ENCODE measurements around the gene RIMS4. TPM values are rescaled to one million over a fixed set of nuclear protein-coding genes. Genes with fewer than 3 reads are reported as not detected.

RIMS4 gene
- total and polyA plus RNA-seq, 2 of the 13 experiments (the other 11 are each of a cell fraction or from before 2014, with no cell fraction given): 0.01 to 0.07 TPM

- TF ChIP-seq TFE3 (CRISPR knock-in tag; IDR thresholded peaks at IDR 0.05) (no peak), ELF3 (CRISPR knock-in tag; IDR thresholded peaks at IDR 0.05) (no peak), FOXA1 (IDR thresholded peaks at IDR 0.05) (no peak), FOXA1 (CRISPR knock-in tag; IDR thresholded peaks at IDR 0.05) (no peak), ZNF335 (CRISPR knock-in tag; IDR thresholded peaks at IDR 0.05) (no peak), ZSCAN31 (CRISPR knock-in tag; IDR thresholded peaks at IDR 0.05; ENCODE audit: low read depth) (no peak), ZMYM3 (CRISPR knock-in tag; IDR thresholded peaks at IDR 0.05) (no peak), CCAR2 (optimal IDR thresholded peaks at IDR 0.05; ENCODE audit: low read depth, low read length) (no peak), ZNF333 (CRISPR knock-in tag; IDR thresholded peaks at IDR 0.05; ENCODE audit: borderline replicate concordance) (no peak), CREB1 (IDR thresholded peaks at IDR 0.05) (no peak), CREB1 (CRISPR knock-in tag; IDR thresholded peaks at IDR 0.05) (no peak), ZNF776 (CRISPR knock-in tag; IDR thresholded peaks at IDR 0.05) (no peak), ZNF235 (CRISPR knock-in tag; IDR thresholded peaks at IDR 0.05; ENCODE audit: borderline replicate concordance) (no peak), CREBL2 (CRISPR knock-in tag; IDR thresholded peaks at IDR 0.05; ENCODE audit: borderline replicate concordance) (no peak), U2AF1 (optimal IDR thresholded peaks at IDR 0.05; ENCODE audit: low read depth, low read length) (no peak), ZNF570 (CRISPR knock-in tag; IDR thresholded peaks at IDR 0.05; ENCODE audit: borderline replicate concordance) (no peak), POLR2AphosphoS2 (IDR thresholded peaks at IDR 0.05; ENCODE audit: low read depth, low read length) (no peak), ZNF839 (CRISPR knock-in tag; IDR thresholded peaks at IDR 0.05; ENCODE audit: borderline replicate concordance) (no peak), IKZF4 (CRISPR knock-in tag; IDR thresholded peaks at IDR 0.05; ENCODE audit: borderline replicate concordance, low read depth, not compliant biosample characterization) (no peak), CHD2 (IDR thresholded peaks at IDR 0.05; ENCODE audit: low read depth, low read length) (no peak)
- TF ChIP-seq, protein P1, sequence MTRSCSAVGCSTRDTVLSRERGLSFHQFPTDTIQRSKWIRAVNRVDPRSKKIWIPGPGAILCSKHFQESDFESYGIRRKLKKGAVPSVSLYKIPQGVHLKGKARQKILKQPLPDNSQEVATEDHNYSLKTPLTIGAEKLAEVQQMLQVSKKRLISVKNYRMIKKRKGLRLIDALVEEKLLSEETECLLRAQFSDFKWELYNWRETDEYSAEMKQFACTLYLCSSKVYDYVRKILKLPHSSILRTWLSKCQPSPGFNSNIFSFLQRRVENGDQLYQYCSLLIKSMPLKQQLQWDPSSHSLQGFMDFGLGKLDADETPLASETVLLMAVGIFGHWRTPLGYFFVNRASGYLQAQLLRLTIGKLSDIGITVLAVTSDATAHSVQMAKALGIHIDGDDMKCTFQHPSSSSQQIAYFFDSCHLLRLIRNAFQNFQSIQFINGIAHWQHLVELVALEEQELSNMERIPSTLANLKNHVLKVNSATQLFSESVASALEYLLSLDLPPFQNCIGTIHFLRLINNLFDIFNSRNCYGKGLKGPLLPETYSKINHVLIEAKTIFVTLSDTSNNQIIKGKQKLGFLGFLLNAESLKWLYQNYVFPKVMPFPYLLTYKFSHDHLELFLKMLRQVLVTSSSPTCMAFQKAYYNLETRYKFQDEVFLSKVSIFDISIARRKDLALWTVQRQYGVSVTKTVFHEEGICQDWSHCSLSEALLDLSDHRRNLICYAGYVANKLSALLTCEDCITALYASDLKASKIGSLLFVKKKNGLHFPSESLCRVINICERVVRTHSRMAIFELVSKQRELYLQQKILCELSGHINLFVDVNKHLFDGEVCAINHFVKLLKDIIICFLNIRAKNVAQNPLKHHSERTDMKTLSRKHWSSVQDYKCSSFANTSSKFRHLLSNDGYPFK (CRISPR knock-in tag; IDR thresholded peaks at IDR 0.05; ENCODE audit: borderline replicate concordance): no peak
- TF ChIP-seq, protein P2, sequence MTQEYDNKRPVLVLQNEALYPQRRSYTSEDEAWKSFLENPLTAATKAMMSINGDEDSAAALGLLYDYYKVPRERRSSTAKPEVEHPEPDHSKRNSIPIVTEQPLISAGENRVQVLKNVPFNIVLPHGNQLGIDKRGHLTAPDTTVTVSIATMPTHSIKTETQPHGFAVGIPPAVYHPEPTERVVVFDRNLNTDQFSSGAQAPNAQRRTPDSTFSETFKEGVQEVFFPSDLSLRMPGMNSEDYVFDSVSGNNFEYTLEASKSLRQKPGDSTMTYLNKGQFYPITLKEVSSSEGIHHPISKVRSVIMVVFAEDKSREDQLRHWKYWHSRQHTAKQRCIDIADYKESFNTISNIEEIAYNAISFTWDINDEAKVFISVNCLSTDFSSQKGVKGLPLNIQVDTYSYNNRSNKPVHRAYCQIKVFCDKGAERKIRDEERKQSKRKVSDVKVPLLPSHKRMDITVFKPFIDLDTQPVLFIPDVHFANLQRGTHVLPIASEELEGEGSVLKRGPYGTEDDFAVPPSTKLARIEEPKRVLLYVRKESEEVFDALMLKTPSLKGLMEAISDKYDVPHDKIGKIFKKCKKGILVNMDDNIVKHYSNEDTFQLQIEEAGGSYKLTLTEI (CRISPR knock-in tag; conservative IDR thresholded peaks at IDR 0.05): no peak
- H2AFZ ChIP-seq (ENCODE audit: low read length): no peak overlapping the region
- intact Hi-C loops (cut with micrococcal nuclease; ENCODE audit: unreplicated experiment): no loop called here
- ATAC-seq (no peak), DNase-seq (ENCODE audit: low spot score) (no peak), FAIRE-seq (no peak)
- H3K79me2 ChIP-seq (ENCODE audit: insufficient read depth, low read length): no peaks in the 10 kb centered on the region
- no TSS peak for BruUV-seq (replicated peaks)
- no peaks in the 10 kb centered on the region for H4K20me1 ChIP-seq (ENCODE audit: insufficient read depth, low read length)
- in situ Hi-C loops (cut with HindIII; ENCODE audit: extremely low pct_ligation_motif_present, low pct_unique_long_range_greater_than_20kb): no loop called here
- POLR2A ChIA-PET: no interaction called here
- H3K36me3 ChIP-seq (replicated peaks in 1 of 2; ENCODE audit: control insufficient read depth in 1 of 2, insufficient read depth in 2 of 2, low read length in 2 of 2): no peaks in the 10 kb centered on the region
- 8% methylated on average over 4 of the region's 4 CpGs for WGBS (ENCODE audit: low lambda C conversion rate)
- H3K9me3 ChIP-seq (ENCODE audit: low read length): no peaks in the 10 kb centered on the region
- no peaks in the 10 kb centered on the region for H3K4me1 ChIP-seq (ENCODE audit: insufficient read depth, low read length)
- no peak overlapping the region for H3K27ac ChIP-seq (ENCODE audit: extremely low read length, insufficient read depth, low read length)
- H3K9ac ChIP-seq (ENCODE audit: insufficient read depth, low read depth, low read length): no peak overlapping the region
- no peak overlapping the region for H3K4me2 ChIP-seq (ENCODE audit: low read depth, low read length)
- CTCF ChIA-PET (ENCODE audit: low intra/inter-chr PET ratio, low total read pairs): no interaction called here
- H3K27me3 ChIP-seq (ENCODE audit: control insufficient read depth in 1 of 2, insufficient read depth in 2 of 2, low read length in 2 of 2): peaks cover 2 to 33% of the 10 kb centered on the region in 2 experiments; a peak in 3 of 5 replicates
- no peak overlapping the region for H3K4me3 ChIP-seq (replicated peaks in 1 of 3; ENCODE audit: insufficient read depth in 1 of 3, low read depth in 2 of 3, low read length in 3 of 3)
Measured at GRCh38 chr20:44819936-44820335, 9.6 kb upstream of the RIMS4 start.
